Keratinocyte (primary cell): ENCODE results near the gene PLS3. TPM values are rescaled to one million over a fixed set of nuclear protein-coding genes. Genes with fewer than 3 reads are reported as not detected.

ENCODE experiments used
- DNase-seq: peaks from one replicate; pipeline ENCODE4 v3.0.0-alpha.2; 2011; ENCODE audit warnings: low read depth, missing footprints, low spot score
- FAIRE-seq: peaks from 2 replicates; lab custom pipeline; 2011; peaks lifted over from hg19 to GRCh38; lab: Jason Lieb, UNC
- H2AFZ ChIP-seq: 2 replicates; pipeline ENCODE4 v1.6.0; 2012; ENCODE audit warnings: low read length, control low read depth, inconsistent platforms; ENCODE audit not compliant: control insufficient read depth
- H3K27ac ChIP-seq: 2 replicates; pipeline ENCODE4 v1.5.1; 2011; ENCODE audit warnings: low read length; ENCODE audit not compliant: control insufficient read depth, insufficient read depth
- H3K27me3 ChIP-seq: 3 replicates; pipeline ENCODE4 v1.6.0; 2011; ENCODE audit warnings: low read length; ENCODE audit not compliant: control insufficient read depth, insufficient read depth; ENCODE audit errors: extremely low read depth
- H3K36me3 ChIP-seq, 2 experiments: 2 replicates in 1 of 2; 3 replicates in 1 of 2; pipeline ENCODE4 v1.5.1; 2011; ENCODE audit warnings: low read length in 2 of 2, mild to moderate bottlenecking in 1 of 2; ENCODE audit not compliant: control insufficient read depth in 2 of 2, insufficient read depth in 2 of 2; ENCODE audit errors: extremely low read depth in 1 of 2
- H3K4me1 ChIP-seq: 3 replicates; pipeline ENCODE4 v1.5.1; 2011; ENCODE audit warnings: low read length; ENCODE audit not compliant: control insufficient read depth, insufficient read depth; ENCODE audit errors: extremely low read depth
- H3K4me2 ChIP-seq: 3 replicates; pipeline ENCODE4 v1.6.0; 2011; ENCODE audit warnings: low read depth, low read length; ENCODE audit not compliant: control insufficient read depth, insufficient read depth; ENCODE audit errors: extremely low read depth
- H3K4me3 ChIP-seq, 3 experiments: fragments of 200-600 bp in 1 of 3; sonication (generic) in 1 of 3; 2 replicates in 2 of 3; 3 replicates in 1 of 3; pipeline ENCODE4 v1.5.1; 2011 to 2016; ENCODE audit warnings: low read length in 3 of 3, mild to moderate bottlenecking in 3 of 3, control low read depth in 2 of 3, inconsistent platforms in 1 of 3, low read depth in 1 of 3, mixed read lengths in 1 of 3, mixed run types in 1 of 3, moderate library complexity in 1 of 3; ENCODE audit not compliant: control insufficient read depth in 2 of 3, insufficient read depth in 2 of 3; ENCODE audit errors: extremely low read depth in 1 of 3
- H3K79me2 ChIP-seq: 2 replicates; pipeline ENCODE4 v1.6.0; 2012; ENCODE audit warnings: low read length; ENCODE audit not compliant: control insufficient read depth, insufficient read depth
- H3K9ac ChIP-seq: 3 replicates; pipeline ENCODE4 v1.6.0; 2011; ENCODE audit warnings: low read length; ENCODE audit not compliant: control insufficient read depth, insufficient read depth; ENCODE audit errors: extremely low read depth
- H3K9me1 ChIP-seq: 3 replicates; pipeline ENCODE4 v1.6.0; 2011; ENCODE audit warnings: low read length; ENCODE audit not compliant: control insufficient read depth, insufficient read depth; ENCODE audit errors: extremely low read depth
- H3K9me3 ChIP-seq: 2 replicates; pipeline ENCODE4 v1.5.1; 2012; ENCODE audit warnings: low read depth, low read length; ENCODE audit not compliant: control insufficient read depth
- H4K20me1 ChIP-seq: 3 replicates; pipeline ENCODE4 v1.6.0; 2011; ENCODE audit warnings: low read length; ENCODE audit not compliant: control insufficient read depth, insufficient read depth; ENCODE audit errors: extremely low read depth
- CTCF ChIP-seq, 3 experiments: IDR thresholded peaks in 1 of 3; conservative IDR thresholded peaks in 1 of 3; optimal IDR thresholded peaks in 1 of 3; 2 replicates in 2 of 3; 3 replicates in 1 of 3; pipeline versions ENCODE3 to v1.5.1; 2011; ENCODE audit warnings: low read length in 3 of 3, mild to moderate bottlenecking in 3 of 3, moderate library complexity in 2 of 3, control low read depth in 1 of 3, inconsistent platforms in 1 of 3; ENCODE audit not compliant: insufficient read depth in 2 of 3; ENCODE audit errors: extremely low read depth in 1 of 3
- EZH2 ChIP-seq: IDR thresholded peaks from one replicate; pipeline ENCODE4 v1.6.1; 2012; ENCODE audit warnings: inconsistent platforms, mild to moderate bottlenecking, low read length, moderate library complexity
- dilution Hi-C: fragments of 300-500 bp; cut with MboI; formaldehyde crosslinking; loops from one replicate; pipeline ENCODE4 v1.7.0; 2020; ENCODE audit warnings: low sequenced_read_pairs; ENCODE audit not compliant: extremely low pct_ligation_motif_present
- polyA plus RNA-seq, 5 experiments: library from polyadenylated mRNA; depleted of rRNA in 3 of 5; stranded (reverse) in 3 of 5; stranded (forward) in 1 of 5; unstranded in 1 of 5; fragments of >200 nt; gene quantifications; 1 replicate in 1 of 5; 2 replicates in 3 of 5; 3 replicates in 1 of 5; pipeline versions ENCODE4 v1.2.1 to v1.2.3, GENCODE V29; 2011 to 2012; ENCODE audit warnings: missing spikeins in 2 of 5, low read depth in 1 of 5, low replicate concordance in 1 of 5

Gene PLS3
- polyA plus RNA-seq, 1 donor (not counting 4 experiments of a cell fraction or from before 2014, with no cell fraction given), result 457 TPM

GRCh38 chrX:115598556-115598955, 37.6 kb downstream of the PLS3 start:
- H3K4me2 ChIP-seq, result no peak overlapping the region

GRCh38 chrX:115602308-115602707, 41.3 kb downstream of the PLS3 start:
- H2AFZ ChIP-seq, result no peak overlapping the region
- TF ChIP-seq EZH2, result no peak
- peak overlapping the region; percentile 41 for H3K27ac ChIP-seq
- no peak overlapping the region for H3K9ac ChIP-seq
- no peaks in the 10 kb centered on the region for H3K9me1 ChIP-seq
- peaks cover 0 to 5% of the 10 kb centered on the region in 2 experiments for H3K36me3 ChIP-seq
- dilution Hi-C loops, result no loop called here
- no peak overlapping the region for H3K4me2 ChIP-seq
- peaks cover 88% of the 10 kb centered on the region for H3K79me2 ChIP-seq
- H3K27me3 ChIP-seq, result no peaks in the 10 kb centered on the region
- FAIRE-seq (no peak), DNase-seq (no peak)
- peaks cover 2% of the 10 kb centered on the region for H3K4me1 ChIP-seq
- H4K20me1 ChIP-seq, result no peaks in the 10 kb centered on the region
- no peaks in the 10 kb centered on the region for H3K9me3 ChIP-seq
- H3K4me3 ChIP-seq, result no peak overlapping the region

More at GRCh38 chrX:115598556-115598955, 37.6 kb downstream of the PLS3 start:
- Histone ChIP-seq H3K9me3 (no peaks in the 10 kb centered on the region), H3K9ac (no peak overlapping the region), H3K79me2 (peaks cover 80% of the 10 kb centered on the region), H3K9me1 (no peaks in the 10 kb centered on the region), H4K20me1 (no peaks in the 10 kb centered on the region), H3K27me3 (no peaks in the 10 kb centered on the region), H3K36me3 (no peaks in the 10 kb centered on the region), H3K4me3 (no peak overlapping the region), H2AFZ (no peak overlapping the region), H3K27ac (no peak overlapping the region), H3K4me1 (peaks cover 2% of the 10 kb centered on the region)
- TF ChIP-seq CTCF (optimal IDR thresholded peaks at IDR 0.05 in 1 of 3, IDR thresholded peaks at IDR 0.05 in 1 of 3, conservative IDR thresholded peaks at IDR 0.05 in 1 of 3; ENCODE audit: extremely low read depth in 1 of 3, insufficient read depth in 2 of 3, low read length in 3 of 3) (no peak), EZH2 (no peak)
- dilution Hi-C loops, result no loop called here
- FAIRE-seq (no peak), DNase-seq (no peak)
